Ishikawa (cell line): ENCODE results near the gene NUP93.

Experiments
- CEBPB ChIP-seq: IDR thresholded peaks from 2 replicates; pipeline ENCODE4 v1.6.1; 2012
- CREB1 ChIP-seq: IDR thresholded peaks from 2 replicates; pipeline ENCODE4 v1.6.1; 2012; ENCODE audit warnings: low read depth
- EGR1 ChIP-seq: IDR thresholded peaks from 2 replicates; pipeline ENCODE4 v1.6.1; 2012
- EP300 ChIP-seq: IDR thresholded peaks from 2 replicates; pipeline ENCODE4 v1.6.1; 2012; ENCODE audit warnings: borderline replicate concordance
- FOXM1 ChIP-seq: IDR thresholded peaks from 2 replicates; pipeline ENCODE4 v1.6.1; 2012; ENCODE audit warnings: low read depth, borderline replicate concordance
- MAX ChIP-seq: IDR thresholded peaks from 2 replicates; pipeline ENCODE4 v1.6.1; 2012
- NFIC ChIP-seq: IDR thresholded peaks from 2 replicates; pipeline ENCODE4 v1.6.1; 2012
- RAD21 ChIP-seq: IDR thresholded peaks from 2 replicates; pipeline ENCODE4 v1.6.1; 2012; ENCODE audit warnings: low read depth
- TAF1 ChIP-seq: IDR thresholded peaks from 2 replicates; pipeline ENCODE4 v1.6.1; 2012; ENCODE audit warnings: low read depth, mild to moderate bottlenecking
- TCF12 ChIP-seq: IDR thresholded peaks from 2 replicates; pipeline ENCODE4 v1.6.1; 2012; ENCODE audit warnings: low read depth
- TEAD4 ChIP-seq: IDR thresholded peaks from 2 replicates; pipeline ENCODE4 v1.6.1; 2012
- YY1 ChIP-seq: IDR thresholded peaks from 2 replicates; pipeline ENCODE4 v1.6.1; 2012; ENCODE audit warnings: low read depth
- ZBTB7A ChIP-seq: IDR thresholded peaks from 2 replicates; pipeline ENCODE4 v1.6.1; 2012; ENCODE audit warnings: low read depth
- TF ChIP-seq, protein P1 (sequence below): IDR thresholded peaks from 2 replicates; pipeline ENCODE4 v1.6.1; 2012
- TF ChIP-seq, protein P2 (sequence below): IDR thresholded peaks from 2 replicates; pipeline ENCODE4 v1.6.1; 2012; ENCODE audit warnings: low read depth, mild to moderate bottlenecking

The NUP93 gene

DNA sequence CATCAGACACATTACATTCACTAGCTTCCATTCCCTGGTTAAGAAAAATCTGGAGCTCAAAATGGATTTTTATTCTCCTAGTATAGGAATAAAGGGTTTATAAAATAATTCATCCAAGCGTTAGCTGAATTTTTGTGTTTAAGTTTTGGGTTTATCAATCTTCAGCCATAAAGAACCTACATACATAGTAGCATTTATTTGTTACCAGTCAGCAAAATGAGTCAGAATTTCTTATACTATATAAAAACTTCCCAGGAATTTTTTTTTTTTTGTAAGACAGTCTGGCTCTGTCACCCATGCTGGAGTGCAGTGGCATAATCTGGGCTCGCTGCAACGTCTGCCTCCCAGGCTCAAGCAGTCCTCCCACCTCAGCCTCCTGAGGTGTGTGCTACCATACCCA lies 94.9 kb downstream of the NUP93 start:
- TF ChIP-seq FOXM1: no peak
- no peak for TF ChIP-seq YY1
- no peak for TF ChIP-seq CREB1
- no peak for TF ChIP-seq MAX
- TF ChIP-seq, protein P1, sequence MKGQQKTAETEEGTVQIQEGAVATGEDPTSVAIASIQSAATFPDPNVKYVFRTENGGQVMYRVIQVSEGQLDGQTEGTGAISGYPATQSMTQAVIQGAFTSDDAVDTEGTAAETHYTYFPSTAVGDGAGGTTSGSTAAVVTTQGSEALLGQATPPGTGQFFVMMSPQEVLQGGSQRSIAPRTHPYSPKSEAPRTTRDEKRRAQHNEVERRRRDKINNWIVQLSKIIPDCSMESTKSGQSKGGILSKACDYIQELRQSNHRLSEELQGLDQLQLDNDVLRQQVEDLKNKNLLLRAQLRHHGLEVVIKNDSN: no peak
- TF ChIP-seq NFIC: no peak
- TF ChIP-seq CEBPB: no peak
- TF ChIP-seq TCF12: no peak
- no peak for TF ChIP-seq ZBTB7A
- no peak for TF ChIP-seq TAF1
- no peak for TF ChIP-seq EP300
- no peak for TF ChIP-seq EGR1
- TF ChIP-seq, protein P2, sequence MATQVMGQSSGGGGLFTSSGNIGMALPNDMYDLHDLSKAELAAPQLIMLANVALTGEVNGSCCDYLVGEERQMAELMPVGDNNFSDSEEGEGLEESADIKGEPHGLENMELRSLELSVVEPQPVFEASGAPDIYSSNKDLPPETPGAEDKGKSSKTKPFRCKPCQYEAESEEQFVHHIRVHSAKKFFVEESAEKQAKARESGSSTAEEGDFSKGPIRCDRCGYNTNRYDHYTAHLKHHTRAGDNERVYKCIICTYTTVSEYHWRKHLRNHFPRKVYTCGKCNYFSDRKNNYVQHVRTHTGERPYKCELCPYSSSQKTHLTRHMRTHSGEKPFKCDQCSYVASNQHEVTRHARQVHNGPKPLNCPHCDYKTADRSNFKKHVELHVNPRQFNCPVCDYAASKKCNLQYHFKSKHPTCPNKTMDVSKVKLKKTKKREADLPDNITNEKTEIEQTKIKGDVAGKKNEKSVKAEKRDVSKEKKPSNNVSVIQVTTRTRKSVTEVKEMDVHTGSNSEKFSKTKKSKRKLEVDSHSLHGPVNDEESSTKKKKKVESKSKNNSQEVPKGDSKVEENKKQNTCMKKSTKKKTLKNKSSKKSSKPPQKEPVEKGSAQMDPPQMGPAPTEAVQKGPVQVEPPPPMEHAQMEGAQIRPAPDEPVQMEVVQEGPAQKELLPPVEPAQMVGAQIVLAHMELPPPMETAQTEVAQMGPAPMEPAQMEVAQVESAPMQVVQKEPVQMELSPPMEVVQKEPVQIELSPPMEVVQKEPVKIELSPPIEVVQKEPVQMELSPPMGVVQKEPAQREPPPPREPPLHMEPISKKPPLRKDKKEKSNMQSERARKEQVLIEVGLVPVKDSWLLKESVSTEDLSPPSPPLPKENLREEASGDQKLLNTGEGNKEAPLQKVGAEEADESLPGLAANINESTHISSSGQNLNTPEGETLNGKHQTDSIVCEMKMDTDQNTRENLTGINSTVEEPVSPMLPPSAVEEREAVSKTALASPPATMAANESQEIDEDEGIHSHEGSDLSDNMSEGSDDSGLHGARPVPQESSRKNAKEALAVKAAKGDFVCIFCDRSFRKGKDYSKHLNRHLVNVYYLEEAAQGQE: no peak
- TF ChIP-seq TEAD4: no peak
- TF ChIP-seq RAD21: no peak

DNA sequence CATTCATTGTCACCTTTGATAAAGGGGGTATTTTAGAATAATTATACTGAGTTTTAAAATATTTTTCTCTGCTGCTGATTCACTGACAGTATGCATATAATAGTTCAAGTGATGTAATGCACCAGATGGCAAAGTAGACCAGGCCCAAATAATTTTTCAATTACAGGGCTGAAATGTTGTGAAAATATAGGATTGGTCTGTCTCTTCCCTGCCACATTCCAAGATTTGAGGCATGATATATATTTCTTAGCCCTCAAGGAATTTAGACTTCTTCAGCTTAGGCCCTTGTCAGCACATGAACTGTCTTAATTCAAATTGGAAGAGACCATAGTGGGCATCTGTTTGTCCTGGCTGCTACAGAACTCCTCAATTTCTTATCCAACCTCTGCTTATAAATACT lies 95.9 kb downstream of the NUP93 start:
- TF ChIP-seq TAF1 (no peak), NFIC (no peak), CEBPB (no peak), EGR1 (no peak), YY1 (no peak), TCF12 (no peak)
- TF ChIP-seq, protein P2: no peak

GRCh38 chr16:56828647-56829046 lies 98.7 kb downstream of the NUP93 start:
- TF ChIP-seq MAX: no peak
- no peak for TF ChIP-seq EGR1
- TF ChIP-seq FOXM1: no peak
- no peak for TF ChIP-seq CEBPB
- TF ChIP-seq, protein P2: no peak
- TF ChIP-seq YY1: no peak
- TF ChIP-seq ZBTB7A: no peak
- no peak for TF ChIP-seq CREB1
- TF ChIP-seq, protein P1: no peak
- no peak for TF ChIP-seq TEAD4
- TF ChIP-seq RAD21: no peak
- no peak for TF ChIP-seq NFIC
- no peak for TF ChIP-seq TCF12
- TF ChIP-seq TAF1: no peak
- TF ChIP-seq EP300: no peak

- TF ChIP-seq ZBTB7A: no peak
- no peak for TF ChIP-seq EGR1
- TF ChIP-seq CREB1: no peak
- TF ChIP-seq TEAD4: no peak
- no peak for TF ChIP-seq CEBPB
- no peak for TF ChIP-seq MAX
- no peak for TF ChIP-seq EP300
- no peak for TF ChIP-seq TCF12
- no peak for TF ChIP-seq RAD21
- TF ChIP-seq YY1: no peak
- no peak for TF ChIP-seq FOXM1
- TF ChIP-seq, protein P2: no peak
- TF ChIP-seq, protein P1: no peak
- no peak for TF ChIP-seq NFIC
- no peak for TF ChIP-seq TAF1
Measured at GRCh38 chr16:56830669-56831068, 100.7 kb downstream of the NUP93 start.
